NB4 (cell line): Measurements from ENCODE around the gene DOCK2.

Source experiments
- CTCF ChIP-seq: IDR thresholded peaks from one replicate; pipeline ENCODE4 v1.5.1; 2012; ENCODE audit warnings: low read depth, low read length
- POLR2A ChIP-seq: IDR thresholded peaks from 2 replicates; pipeline ENCODE4 v1.6.1; 2011; ENCODE audit warnings: mild to moderate bottlenecking; ENCODE audit not compliant: insufficient read length; ENCODE audit errors: extremely low read depth

GRCh38 chr5:169832845-169833244 is 195.8 kb downstream of the DOCK2 start:
- TF ChIP-seq CTCF (no peak), POLR2A (no peak)
